Spleen (tissue), 11 donors: Measurements from ENCODE around the gene SPRR2D. TPM values are rescaled to one million over a fixed set of nuclear protein-coding genes. Genes with fewer than 3 reads are reported as not detected.
"Not testable (repeated sequence)": the region's sequence is repeated elsewhere in the genome, so short reads cannot be mapped to it uniquely, and the experiment has no call there.

Source experiments
- DNase-seq: peaks from one replicate; pipeline ENCODE4 v3.0.0-alpha.2; 2020
- H3K27ac ChIP-seq, 8 donors: fragments of 200-600 bp; sonication (generic) in 7 of 8; 1 replicate in 4 of 8; 2 replicates in 4 of 8; pipeline versions ENCODE4 v1.5.0 to v1.8.0; 2016 to 2021; ENCODE audit warnings: inconsistent platforms in 4 of 8, mild to moderate bottlenecking in 4 of 8, moderate library complexity in 1 of 8
- H3K27me3 ChIP-seq, 7 donors: fragments of 200-600 bp; sonication (generic) in 6 of 7; replicated peaks in 1 of 7; 1 replicate in 4 of 7; 2 replicates in 3 of 7; pipeline versions ENCODE4 v1.5.0 to v1.8.0; 2016 to 2021; ENCODE audit warnings: inconsistent platforms in 3 of 7, mild to moderate bottlenecking in 1 of 7
- H3K36me3 ChIP-seq, 6 donors: fragments of 200-600 bp; sonication (generic) in 5 of 6; 1 replicate in 4 of 6; 2 replicates in 2 of 6; pipeline versions ENCODE4 v1.5.0 to v1.8.0; 2016 to 2021; ENCODE audit warnings: inconsistent platforms in 2 of 6
- H3K4me1 ChIP-seq, 6 donors: fragments of 200-600 bp; sonication (generic) in 5 of 6; 1 replicate in 3 of 6; 2 replicates in 3 of 6; pipeline versions ENCODE4 v1.5.0 to v1.8.0; 2016 to 2021; ENCODE audit warnings: inconsistent platforms in 3 of 6
- H3K4me3 ChIP-seq, 8 donors: fragments of 200-600 bp; sonication (generic) in 7 of 8; 1 replicate in 4 of 8; 2 replicates in 4 of 8; pipeline versions ENCODE4 v1.5.0 to v1.8.0; 2016 to 2021; ENCODE audit warnings: inconsistent platforms in 4 of 8, mild to moderate bottlenecking in 4 of 8, moderate library complexity in 2 of 8
- H3K9me3 ChIP-seq, 8 donors: fragments of 200-600 bp; sonication (generic) in 7 of 8; 1 replicate in 4 of 8; 2 replicates in 4 of 8; pipeline versions ENCODE4 v1.5.0 to v1.8.0; 2016 to 2021; ENCODE audit warnings: inconsistent platforms in 4 of 8
- POLR2A ChIP-seq, 3 donors: fragments of 450-650 bp; IDR thresholded peaks; one replicate each; pipeline ENCODE4 v1.5.1; 2017; ENCODE audit warnings: antibody characterized with exemption in 3 of 3, mild to moderate bottlenecking in 1 of 3
- POLR2AphosphoS5 ChIP-seq, 3 donors: sonication (generic); formaldehyde crosslinking; IDR thresholded peaks; one replicate each; pipeline ENCODE4 v1.5.1; 2017; ENCODE audit warnings: antibody characterized with exemption in 3 of 3
- WGBS, 5 donors: extraction: QIAGEN DNeasy Blood & Tissue Kit in 3 of 5; methylation state at CpG; one replicate each; pipeline versions ENCODE4 v1.1.5 to v1.1.7; 2013 to 2018; 5-methylcytosine and 5-hydroxymethylcytosine counted together
- intact Hi-C: fragments of 100-400 bp; cut with DNase I; formaldehyde crosslinking; loops from one replicate; pipeline ENCODE4 v1.15.0; 2023; ENCODE audit warnings: low total_unique reads
- polyA plus RNA-seq, 3 donors: library from polyadenylated mRNA; stranded (reverse); fragments of 200-250 nt; gene quantifications; one replicate each; pipeline ENCODE4 v1.2.1, GENCODE V29; 2013
- total RNA-seq, 7 donors: library from RNA; depleted of rRNA in 3 of 7; stranded (reverse); fragments of >200 nt in 3 of 7; fragmentation: NEBNext Ultra II Directional in 4 of 7; extraction: Animal tissue kit (Norgen Biotek cat#: 25700) in 4 of 7; gene quantifications; one replicate each; pipeline versions ENCODE4 v1.1.0 to v1.2.1, GENCODE V29; 2016 to 2021
- TF ChIP-seq, protein P1 (sequence below), 11 experiments: fragments of 200-600 bp in 7 of 11; fragments of 450-650 bp in 4 of 11; sonication (generic) in 4 of 11; IDR thresholded peaks in 8 of 11; conservative IDR thresholded peaks in 3 of 11; 1 replicate in 7 of 11; 2 replicates in 4 of 11; pipeline versions ENCODE4 v1.4.0 to v1.8.0; 2016 to 2021; ENCODE audit warnings: antibody characterized with exemption in 11 of 11, inconsistent platforms in 4 of 11, mild to moderate bottlenecking in 1 of 11
- donor health status: healthy with polysubstance abuse.
- donor health status: DM: no; HTN: no; CAD: no; lungs with moderate emphysema.
- donor health status: DM: no; HTN: no; CAD: no.
- donor health status: Bipolar disorder and iron deficiency.
- donor health status: healthy.
- donor health status: DM: no; HTN: no; CAD: no.
- donor health status: DM: yes; HTN: yes; CAD: no.

SPRR2D gene
- total and polyA plus RNA-seq, 10 donors, result 1.1 TPM; not detected in 9

DNA sequence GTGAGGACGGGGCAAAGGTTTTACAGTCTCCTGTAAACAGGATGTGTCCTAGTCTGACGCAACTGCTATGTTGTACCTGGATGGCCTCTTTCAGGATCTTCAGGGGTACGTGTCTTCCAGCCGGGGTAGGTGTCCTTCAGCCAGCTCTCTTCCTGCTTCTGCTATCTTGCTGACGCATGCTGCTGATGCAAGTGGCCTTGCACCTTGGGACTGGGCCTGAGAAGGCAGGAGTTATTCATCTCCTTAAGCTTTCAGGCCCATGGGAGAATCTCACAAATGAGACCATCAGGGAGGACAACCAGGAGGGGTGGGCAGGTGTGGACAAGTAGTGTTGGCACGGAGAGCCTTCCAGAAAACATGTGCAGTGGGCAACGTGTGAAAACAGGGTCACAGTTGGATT lies 17.8 kb downstream of the SPRR2D start:
- Histone ChIP-seq H3K4me3 (no peak overlapping the region), H3K27ac (no peak overlapping the region), H3K27me3 (peaks cover 0 to 35% (median 0%) of the 10 kb centered on the region in 7 donors), H3K9me3 (peaks cover 0 to under 1% (median 0%) of the 10 kb centered on the region in 8 donors), H3K4me1 (no peaks in the 10 kb centered on the region), H3K36me3 (no peaks in the 10 kb centered on the region)
- TF ChIP-seq, protein P1, sequence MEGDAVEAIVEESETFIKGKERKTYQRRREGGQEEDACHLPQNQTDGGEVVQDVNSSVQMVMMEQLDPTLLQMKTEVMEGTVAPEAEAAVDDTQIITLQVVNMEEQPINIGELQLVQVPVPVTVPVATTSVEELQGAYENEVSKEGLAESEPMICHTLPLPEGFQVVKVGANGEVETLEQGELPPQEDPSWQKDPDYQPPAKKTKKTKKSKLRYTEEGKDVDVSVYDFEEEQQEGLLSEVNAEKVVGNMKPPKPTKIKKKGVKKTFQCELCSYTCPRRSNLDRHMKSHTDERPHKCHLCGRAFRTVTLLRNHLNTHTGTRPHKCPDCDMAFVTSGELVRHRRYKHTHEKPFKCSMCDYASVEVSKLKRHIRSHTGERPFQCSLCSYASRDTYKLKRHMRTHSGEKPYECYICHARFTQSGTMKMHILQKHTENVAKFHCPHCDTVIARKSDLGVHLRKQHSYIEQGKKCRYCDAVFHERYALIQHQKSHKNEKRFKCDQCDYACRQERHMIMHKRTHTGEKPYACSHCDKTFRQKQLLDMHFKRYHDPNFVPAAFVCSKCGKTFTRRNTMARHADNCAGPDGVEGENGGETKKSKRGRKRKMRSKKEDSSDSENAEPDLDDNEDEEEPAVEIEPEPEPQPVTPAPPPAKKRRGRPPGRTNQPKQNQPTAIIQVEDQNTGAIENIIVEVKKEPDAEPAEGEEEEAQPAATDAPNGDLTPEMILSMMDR (IDR thresholded peaks at IDR 0.05 in 8 of 11, conservative IDR thresholded peaks at IDR 0.05 in 3 of 11), result no peak
- TF ChIP-seq POLR2AphosphoS5 (IDR thresholded peaks at IDR 0.05) (no peak), POLR2A (IDR thresholded peaks at IDR 0.05) (no peak)
- 78 to 86% (median 82%) methylated on average over 6 to 7 of the region's 7 CpGs for WGBS, 5 donors
- DNase-seq, result no peak
- intact Hi-C loops, result no loop called here

GRCh38 chr1:153022340-153022739 lies 18.6 kb downstream of the SPRR2D start:
- H3K9me3 ChIP-seq, intact Hi-C loops, H3K4me3 ChIP-seq, DNase-seq, H3K27ac ChIP-seq, H3K36me3 ChIP-seq, H3K4me1 ChIP-seq: not testable (repeated sequence)
- 26 to 39% (median 32%) methylated on average over 9 of the region's 9 CpGs for WGBS, 5 donors
- peaks cover 0 to 33% (median 0%) of the 10 kb centered on the region in 7 donors for H3K27me3 ChIP-seq

DNA sequence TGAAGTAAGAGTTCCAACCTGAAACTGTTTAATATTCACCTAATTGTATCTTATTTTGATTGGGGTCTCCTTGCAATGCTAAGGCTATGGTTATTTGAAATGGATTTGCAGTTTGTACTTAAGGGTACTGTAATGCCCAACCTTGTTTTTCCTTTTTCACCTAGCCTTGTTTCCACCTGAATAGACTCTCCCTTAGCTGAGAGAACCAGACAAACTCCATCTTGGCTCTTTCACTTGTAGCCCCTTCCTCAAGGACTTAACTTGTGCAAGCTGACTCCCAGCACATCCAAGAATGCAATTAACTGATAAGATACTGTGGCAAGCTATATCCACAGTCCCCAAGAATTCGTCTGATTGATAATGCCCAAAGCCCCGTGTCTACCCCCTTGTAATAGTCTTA lies 19.1 kb downstream of the SPRR2D start:
- DNase-seq, H3K36me3 ChIP-seq, H3K27ac ChIP-seq, H3K9me3 ChIP-seq, intact Hi-C loops, H3K4me3 ChIP-seq, H3K4me1 ChIP-seq: not testable (repeated sequence)
- peaks cover 0 to 33% (median 0%) of the 10 kb centered on the region in 7 donors for H3K27me3 ChIP-seq
- 12 to 34% (median 20%) methylated on average over 2 of the region's 2 CpGs for WGBS, 5 donors

DNA sequence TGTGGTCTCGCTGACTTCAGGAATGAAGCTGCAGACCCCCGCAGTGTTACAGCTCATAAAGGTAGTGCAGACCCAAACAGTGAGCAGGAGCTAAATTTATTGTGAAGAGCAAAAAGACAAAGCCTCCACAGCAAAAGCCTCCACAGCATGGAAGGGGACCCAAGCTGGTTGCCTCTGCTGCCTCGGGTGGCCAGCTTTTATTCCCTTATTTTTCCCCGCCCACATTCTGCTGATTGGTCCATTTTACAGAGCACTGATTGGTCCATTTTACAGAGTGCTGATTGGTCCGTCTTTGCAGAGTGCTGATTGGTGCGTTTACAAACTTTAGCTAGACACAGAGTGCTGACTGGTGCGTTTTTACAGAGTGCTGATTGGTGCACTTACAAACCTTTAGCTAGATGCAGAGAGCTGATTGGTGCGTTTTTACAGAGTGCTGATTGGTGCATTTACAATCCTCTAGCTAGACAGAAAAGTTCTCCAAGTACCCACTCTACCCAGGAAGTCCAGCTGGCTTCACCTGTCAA lies 29.6 kb downstream of the SPRR2D start:
- DNase-seq, result not testable (repeated sequence)
- 82 to 91% (median 87%) methylated on average over 8 of the region's 8 CpGs for WGBS, 5 donors

GRCh38 chr1:153001382-153001781 lies 39.5 kb downstream of the SPRR2D start, which contains the start of gene SPRR3:
SPRR3 (plus strand) TSS chr1:153001749; CDS start chr1:153003021, 1,272 bp downstream.
- DNase-seq, result no peak
- TF ChIP-seq POLR2A (IDR thresholded peaks at IDR 0.05) (no peak), POLR2AphosphoS5 (IDR thresholded peaks at IDR 0.05) (no peak)
- TF ChIP-seq, protein P1 (IDR thresholded peaks at IDR 0.05 in 8 of 11, conservative IDR thresholded peaks at IDR 0.05 in 3 of 11), result no peak
- H3K27ac ChIP-seq, result no peak within 1 kb of the TSS
- peaks cover 0 to 3% (median 0%) of the 10 kb centered on the region in 8 donors for H3K9me3 ChIP-seq
- intact Hi-C loops, result no loop called here
- peaks cover 0 to 16% (median 0%) of the 10 kb centered on the region in 7 donors for H3K27me3 ChIP-seq
- no peak within 1 kb of the TSS for H3K4me3 ChIP-seq
- no peaks in the 10 kb centered on the region for H3K4me1 ChIP-seq
- no peaks in the 10 kb centered on the region for H3K36me3 ChIP-seq
- WGBS, 5 donors, result 49 to 60% (median 58%) methylated on average over 2 of the region's 2 CpGs

More for the DNA sequence above, 29.6 kb downstream of the SPRR2D start:
- H3K4me1 ChIP-seq, H3K27ac ChIP-seq, H3K9me3 ChIP-seq, H3K27me3 ChIP-seq, H3K36me3 ChIP-seq, H3K4me3 ChIP-seq, intact Hi-C loops: not testable (repeated sequence)

- H3K27me3 ChIP-seq, result peaks cover 0 to 16% (median 0%) of the 10 kb centered on the region in 7 donors
- peaks cover 0 to 4% (median under 1%) of the 10 kb centered on the region in 8 donors for H3K9me3 ChIP-seq
- no peak for DNase-seq
- intact Hi-C loops, result no loop called here
- WGBS, 5 donors, result 71 to 82% (median 75%) methylated on average over 1 of the region's 1 CpG
- H3K27ac ChIP-seq, result no peak overlapping the region
- H3K4me3 ChIP-seq, result no peak overlapping the region
- H3K4me1 ChIP-seq, result no peaks in the 10 kb centered on the region
- H3K36me3 ChIP-seq, result no peaks in the 10 kb centered on the region
- TF ChIP-seq, protein P1 (IDR thresholded peaks at IDR 0.05 in 8 of 11, conservative IDR thresholded peaks at IDR 0.05 in 3 of 11), result no peak
- no peak for TF ChIP-seq POLR2AphosphoS5 (IDR thresholded peaks at IDR 0.05)
Observed at GRCh38 chr1:153000294-153000693, 40.6 kb downstream of the SPRR2D start.
